ENCODE measurements around the gene MLLT6.

Gene MLLT6

GRCh38 chr17:38704606-38705522 lies at the start of gene MLLT6:
TSS of gene MLLT6 (plus strand) at chr17:38705273. CDS start at chr17:38705633, 360 bp downstream.
- DNase-seq, result peak; percentile 73

GRCh38 chr17:38656959-38657823 lies 47.9 kb upstream of the MLLT6 start:
- DNase-seq, result no peak

- DNase-seq, result no peak
Measured at GRCh38 chr17:38657824-38658740, 47.0 kb upstream of the MLLT6 start.

- DNase-seq, result no peak
Measured at GRCh38 chr17:38658741-38659345, 46.2 kb upstream of the MLLT6 start.

- no peak for DNase-seq
Measured at GRCh38 chr17:38659415-38659814, 45.7 kb upstream of the MLLT6 start.

- DNase-seq, result no peak
Measured at GRCh38 chr17:38660097-38661025, 44.7 kb upstream of the MLLT6 start.

GRCh38 chr17:38663125-38663751 lies 41.8 kb upstream of the MLLT6 start:
- peak; percentile 67 for DNase-seq

- DNase-seq, result no peak
Measured at GRCh38 chr17:38663964-38664644, 41.0 kb upstream of the MLLT6 start.

GRCh38 chr17:38667099-38667786 lies 37.8 kb upstream of the MLLT6 start:
- peak; percentile 75 for DNase-seq

- DNase-seq, result no peak
Measured at GRCh38 chr17:38667787-38668122, 37.3 kb upstream of the MLLT6 start.

GRCh38 chr17:38669520-38669919 lies 35.6 kb upstream of the MLLT6 start:
- DNase-seq, result no peak

- DNase-seq, result peak; percentile 5
Measured at GRCh38 chr17:38671939-38672720, 32.9 kb upstream of the MLLT6 start.

GRCh38 chr17:38672788-38673706 lies 32.0 kb upstream of the MLLT6 start:
- DNase-seq, result peak; percentile 9

- no peak for DNase-seq
Measured at GRCh38 chr17:38673707-38674013, 31.4 kb upstream of the MLLT6 start.

GRCh38 chr17:38674014-38674748 lies 30.9 kb upstream of the MLLT6 start:
- DNase-seq, result peak; percentile 42

GRCh38 chr17:38674749-38675615 lies 30.1 kb upstream of the MLLT6 start, which contains the start of gene EPOP:
TSS of gene EPOP (minus strand) at chr17:38674957. CDS start at chr17:38674495, 462 bp downstream.
- peak; percentile 96 for DNase-seq

Data from activated CD4-positive, alpha-beta T cell treated with anti-CD3 and anti-CD28 coated beads, Interleukin-10, Interleukin-2, amounts not matched to agents 100 ng/mL and 50 ng/mL, durations not matched to agents 16 hours and 8 hours (primary cell).